HG03097 (cell line): ENCODE results near the gene INAVA.
"Not testable (repeated sequence)": the region's sequence is repeated elsewhere in the genome, so short reads cannot be mapped to it uniquely, and the experiment has no call there.

Experiments
- ATAC-seq: cut with Tn5 transposase; IDR thresholded peaks from one replicate; pipeline ENCODE4 v1.9.1; 2021; ENCODE audit not compliant: unreplicated experiment, low FRiP score

The INAVA gene

GRCh38 chr1:200916152-200916551 lies 21.5 kb downstream of the INAVA start:
- ATAC-seq, result no peak

DNA sequence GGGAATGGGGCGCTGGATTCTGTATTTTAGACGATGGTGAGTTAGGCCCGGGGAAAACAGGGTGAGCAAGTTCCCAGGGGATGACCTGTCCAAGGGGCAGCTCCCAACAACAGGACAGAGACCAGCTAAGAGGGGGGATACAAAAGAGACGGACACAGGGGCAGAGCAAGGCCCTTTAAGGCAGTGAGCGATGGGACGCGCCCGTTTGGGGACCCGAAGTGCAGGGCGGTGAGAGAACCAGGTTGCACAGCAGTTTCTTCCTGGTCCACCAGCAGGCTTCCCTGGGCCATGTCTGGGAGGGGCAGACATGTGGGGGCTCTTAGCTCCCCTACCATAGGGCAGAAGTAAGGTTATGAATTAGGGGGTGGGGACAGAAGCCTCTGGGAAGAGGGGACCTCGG lies 22.0 kb downstream of the INAVA start:
- ATAC-seq, result no peak

DNA sequence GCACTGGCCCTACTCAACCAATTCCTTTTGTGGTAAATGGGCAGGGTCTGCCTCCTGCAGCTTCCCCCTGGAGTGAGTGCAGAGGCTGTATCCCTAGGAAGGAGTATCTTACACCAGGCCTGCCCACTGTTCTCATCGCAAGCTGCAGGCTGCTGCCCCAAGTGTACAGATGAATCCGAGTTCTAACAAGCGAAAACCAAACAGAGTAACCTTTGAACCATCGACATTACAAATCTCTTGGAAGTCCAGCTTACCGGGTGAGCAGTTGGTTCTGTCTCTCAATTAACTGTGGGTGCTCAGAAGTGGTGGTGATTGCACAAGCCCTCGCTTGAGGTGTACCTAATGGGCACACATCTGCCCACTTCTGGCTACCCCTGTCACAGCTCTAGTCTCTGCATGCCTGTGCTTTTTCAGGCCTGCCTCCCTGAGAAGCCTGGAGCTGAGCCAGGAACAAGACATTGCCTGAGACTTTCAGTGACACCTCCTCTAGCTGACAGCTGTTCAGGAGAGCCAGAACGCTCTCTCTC lies 22.7 kb downstream of the INAVA start:
- no peak for ATAC-seq

DNA sequence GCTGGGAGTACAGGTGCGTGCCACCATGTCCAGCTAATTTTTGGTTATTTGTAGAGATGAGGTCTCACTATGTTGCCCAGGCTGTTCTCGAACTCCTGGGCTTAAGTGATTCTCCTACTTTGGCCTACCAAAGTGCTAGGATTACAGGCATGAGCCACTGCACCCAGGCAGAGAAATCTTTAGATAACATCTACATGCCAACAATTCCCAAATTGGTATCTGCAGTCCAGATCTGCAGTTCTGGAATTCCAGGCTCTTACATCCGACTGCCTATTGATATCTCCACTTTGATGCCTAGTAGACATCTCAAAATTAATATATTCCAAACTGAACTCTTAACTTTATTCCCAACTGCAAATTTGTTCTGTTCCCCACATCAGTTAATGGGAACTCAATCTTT lies 23.3 kb downstream of the INAVA start:
- no peak for ATAC-seq

GRCh38 chr1:200919386-200919785 lies 24.7 kb downstream of the INAVA start:
- no peak for ATAC-seq

- no peak for ATAC-seq
Observed at GRCh38 chr1:200921571-200922110, 26.9 kb downstream of the INAVA start.

- ATAC-seq, result no peak
Observed at GRCh38 chr1:200922406-200922805, 27.7 kb downstream of the INAVA start.

GRCh38 chr1:200923601-200924000 lies 28.9 kb downstream of the INAVA start:
- no peak for ATAC-seq

DNA sequence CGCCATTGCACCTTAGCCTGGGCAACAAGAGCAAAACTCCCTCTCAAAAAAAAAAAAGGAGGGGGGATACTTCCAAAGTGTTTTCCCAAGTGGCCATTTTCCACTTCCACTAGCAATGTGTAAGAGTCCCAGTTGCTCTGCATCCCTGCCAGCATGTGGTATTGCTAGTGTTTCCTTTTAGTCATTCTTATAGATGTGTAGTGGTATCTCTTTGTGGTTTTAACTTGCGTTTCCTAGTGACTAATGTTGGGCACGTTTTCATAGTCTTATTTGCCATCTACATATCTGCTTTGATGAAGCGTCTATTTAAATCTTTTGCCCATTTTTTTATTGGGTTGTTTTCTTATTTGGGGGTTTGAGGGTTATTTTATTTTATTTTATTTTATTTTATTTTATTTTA lies 31.1 kb downstream of the INAVA start:
- no peak for ATAC-seq

DNA sequence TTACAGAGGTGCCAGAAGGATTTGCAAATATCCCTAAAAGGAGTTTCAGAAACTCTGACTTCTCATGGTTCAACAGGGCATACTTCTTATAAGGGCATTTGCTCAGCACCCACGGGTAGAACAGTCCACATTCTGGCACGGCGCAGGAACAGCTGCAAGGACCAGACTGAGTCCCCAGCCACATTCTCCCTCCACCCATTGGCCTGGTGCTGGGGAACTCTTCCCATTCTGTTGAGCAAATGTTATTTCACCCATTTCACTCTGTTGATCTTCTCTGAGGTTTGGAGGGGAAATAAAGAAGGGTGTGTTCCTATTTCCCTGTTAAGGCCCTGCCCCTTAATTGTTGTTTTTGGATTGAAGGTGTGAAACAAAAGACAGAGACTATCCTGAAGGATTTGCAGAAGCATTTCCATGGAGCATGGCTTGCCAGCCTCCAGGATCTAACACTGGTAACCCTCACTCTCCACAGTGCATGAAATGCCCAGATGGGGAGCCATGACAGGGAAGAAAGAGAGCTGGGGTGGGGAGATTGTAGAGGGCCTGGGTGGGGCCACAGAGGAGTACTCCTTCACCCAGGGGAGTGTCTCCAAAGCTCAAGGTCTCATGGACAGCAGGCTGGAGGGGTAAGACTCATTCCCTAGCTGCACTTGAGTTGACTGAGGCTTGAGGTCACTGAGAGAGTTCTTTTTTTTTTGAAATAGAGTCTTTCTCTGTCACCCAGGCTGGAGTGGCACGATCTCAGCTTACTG lies 35.0 kb downstream of the INAVA start:
- ATAC-seq, result no peak

GRCh38 chr1:200930285-200930684 lies 35.6 kb downstream of the INAVA start:
- ATAC-seq, result not testable (repeated sequence)

DNA sequence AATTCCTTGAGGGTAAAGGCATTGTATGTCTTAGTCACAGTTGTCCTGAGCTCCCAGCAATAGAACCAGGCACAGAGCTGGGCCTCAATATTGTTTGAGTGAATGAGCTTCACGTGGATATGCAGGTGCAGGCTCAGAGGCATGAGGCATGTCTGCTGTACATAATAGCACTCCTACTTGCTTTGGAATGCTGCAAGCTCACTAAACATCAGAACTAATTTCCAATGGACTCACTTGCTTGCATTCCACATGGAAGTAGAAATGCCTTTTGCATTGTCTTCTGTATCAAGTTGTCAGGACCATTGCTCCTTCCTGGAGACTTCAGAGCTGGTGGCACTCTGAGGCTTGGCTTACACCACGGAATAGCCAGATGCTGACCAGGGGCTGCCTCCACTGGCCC lies 37.1 kb downstream of the INAVA start:
- ATAC-seq, result no peak

- ATAC-seq, result no peak
Observed at GRCh38 chr1:200934676-200935245, 40.1 kb downstream of the INAVA start.

- ATAC-seq, result not testable (repeated sequence)
Observed at GRCh38 chr1:200935286-200935962, 40.7 kb downstream of the INAVA start.

- no peak for ATAC-seq
Observed at GRCh38 chr1:200938955-200939354, 44.3 kb downstream of the INAVA start.

DNA sequence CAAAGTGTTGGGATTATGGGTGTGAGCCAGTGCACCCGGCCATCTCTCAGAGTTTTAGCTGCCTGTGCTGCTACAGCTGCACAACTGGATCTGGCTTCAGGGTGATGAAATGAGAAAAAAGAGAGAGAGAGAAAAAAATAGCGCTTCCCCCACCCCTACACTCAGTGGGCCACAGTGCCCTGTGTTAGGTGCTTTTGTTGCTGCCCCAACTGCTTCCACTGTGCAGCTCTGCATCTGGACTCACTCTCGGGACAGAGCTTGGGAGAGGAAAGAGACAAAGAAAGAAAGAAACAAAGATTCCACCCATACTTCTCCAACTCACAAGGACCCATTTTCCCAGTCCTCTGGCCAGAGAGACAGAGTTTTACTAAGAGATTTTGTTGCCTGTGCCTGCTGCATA lies 50.4 kb downstream of the INAVA start:
- no peak for ATAC-seq

- ATAC-seq, result no peak
Observed at GRCh38 chr1:200947059-200947566, 52.4 kb downstream of the INAVA start.

DNA sequence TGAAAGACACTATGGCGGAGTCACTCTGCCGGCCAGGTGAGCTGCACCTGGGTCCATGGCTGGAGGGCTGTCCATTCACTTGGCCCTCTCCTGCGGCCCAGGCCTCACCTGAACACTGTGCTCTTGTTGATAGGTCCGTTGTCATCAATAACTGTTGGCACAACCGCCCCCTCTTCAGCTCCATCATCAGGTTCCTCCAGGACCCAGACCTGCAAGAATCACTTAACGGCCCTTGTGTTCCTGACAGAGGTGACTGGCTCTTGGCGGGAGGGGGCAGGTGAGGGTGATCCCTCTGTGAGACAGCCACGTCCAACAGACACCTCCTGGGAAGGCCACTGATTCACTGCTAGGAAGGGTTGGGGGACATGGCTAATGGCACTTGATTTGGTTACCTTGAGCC lies 54.9 kb downstream of the INAVA start:
- ATAC-seq, result no peak

- ATAC-seq, result no peak
Observed at GRCh38 chr1:200951016-200951415, 56.3 kb downstream of the INAVA start.

DNA sequence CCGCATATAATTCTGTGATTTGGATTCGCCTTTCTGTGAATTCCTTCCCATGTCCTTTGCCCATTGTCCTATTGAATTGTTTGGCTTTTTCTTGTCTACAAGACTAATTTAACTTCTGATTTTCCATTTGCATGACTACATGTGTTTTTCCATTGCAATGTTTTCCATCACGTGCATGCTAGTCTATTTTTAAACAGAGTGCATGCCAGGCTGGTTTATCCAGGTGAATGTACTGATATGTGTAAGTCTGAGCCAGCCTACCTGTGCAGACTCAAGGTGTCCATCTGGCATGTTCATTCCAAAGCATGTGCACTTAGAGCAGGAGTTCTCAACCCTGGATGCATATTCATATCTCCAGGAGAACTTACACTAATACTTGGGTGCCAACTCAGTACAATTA lies 59.7 kb downstream of the INAVA start:
- ATAC-seq, result no peak

DNA sequence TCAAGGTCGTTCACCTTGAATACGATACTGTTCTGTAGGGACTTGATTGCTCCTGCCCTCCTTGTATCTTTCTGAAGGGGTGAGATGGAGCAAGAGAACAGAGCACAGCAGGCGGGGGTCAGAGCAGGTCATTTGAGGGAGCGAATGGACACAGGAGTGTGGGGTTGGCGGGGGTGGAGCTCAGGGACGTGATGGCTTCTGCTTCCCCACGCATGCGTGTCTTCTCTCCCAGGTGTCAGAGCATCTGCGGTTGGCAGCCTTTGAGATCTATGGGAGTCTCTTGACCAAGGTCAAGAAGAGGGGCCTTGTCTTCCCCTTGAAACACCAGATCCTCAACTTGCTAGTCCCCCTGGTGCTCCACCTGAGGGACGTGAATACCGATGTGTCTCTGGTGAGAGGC lies 63.9 kb downstream of the INAVA start:
- no peak for ATAC-seq
